ENCODE data around the gene PCDHGB3. TPM values are rescaled to one million over a fixed set of nuclear protein-coding genes. Genes with fewer than 3 reads are reported as not detected.

The PCDHGB3 gene
- total and polyA plus RNA-seq, 4 experiments from 2014 or later, result 0.50 to 0.76 TPM; not detected in 2

DNA sequence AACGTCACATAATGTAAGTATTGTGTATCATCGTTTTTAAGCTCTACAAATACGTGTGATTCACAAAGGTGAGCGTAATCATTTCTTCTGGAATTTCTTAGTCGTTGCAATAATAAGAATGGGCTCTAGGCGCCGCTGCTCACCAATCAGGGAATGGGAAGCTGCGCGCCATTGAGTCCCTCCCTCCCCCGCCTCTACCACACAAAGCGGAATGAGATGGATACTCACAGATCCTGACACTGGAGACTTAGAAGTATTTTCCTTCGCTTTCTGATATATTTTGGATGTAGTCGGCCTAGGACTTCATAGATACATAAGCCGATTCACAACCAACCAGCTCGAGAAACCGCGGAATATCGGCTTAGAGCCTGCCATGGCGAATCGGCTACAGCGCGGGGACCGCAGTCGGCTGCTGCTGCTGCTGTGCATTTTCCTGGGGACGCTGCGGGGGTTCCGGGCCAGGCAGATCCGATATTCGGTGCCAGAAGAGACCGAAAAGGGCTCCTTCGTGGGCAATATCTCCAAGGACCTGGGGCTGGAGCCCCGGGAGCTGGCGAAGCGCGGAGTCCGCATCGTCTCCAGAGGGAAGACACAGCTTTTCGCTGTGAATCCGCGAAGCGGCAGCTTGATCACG is 50.9 kb downstream of the PCDHGB3 start, which contains the start of gene PCDHGA11:
TSS of gene PCDHGA11 (plus strand) at position 197 of the 634 bp plus-strand sequence. CDS start at position 374, 177 bp downstream.
- Histone ChIP-seq H3K36me3 (ENCODE audit: insufficient read depth, low read length) (no peaks in the 10 kb centered on the region), H3K9me3 (ENCODE audit: control insufficient read depth in 1 of 2, low read length in 2 of 2) (peaks cover 0 to 4% of the 10 kb centered on the region in 2 donors), H3K4me3 (ENCODE audit: low read length in 2 of 2) (peak within 1 kb of the TSS; percentile 33 to 42), H3K4me1 (ENCODE audit: insufficient read depth, low read length) (peaks cover 8% of the 10 kb centered on the region), H3K27ac (ENCODE audit: low read depth, low read length) (no peak within 1 kb of the TSS), H3K27me3 (ENCODE audit: insufficient read depth, low read length) (peaks cover 41% of the 10 kb centered on the region)
- H3K4me3 Mint-ChIP-seq, result peak within 1 kb of the TSS; percentile 77 to 83 (median 80)
- H3K36me3 Mint-ChIP-seq, result peaks cover 19 to 25% of the 10 kb centered on the region in 2 donors
- peaks cover 0 to 11% (median 3%) of the 10 kb centered on the region in 4 donors for H3K4me1 Mint-ChIP-seq
- H3K27me3 Mint-ChIP-seq, result peaks cover 52 to 63% of the 10 kb centered on the region in 2 donors
- ChIA-PET POLR2A (ENCODE audit: partially characterized antibody) (interaction anchor here (1.3 kb wide), 1 partner anchor 143 kb away, joined by 4 read pairs; no protein-coding TSS in a partner anchor), CTCF (ENCODE audit: partially characterized antibody) (interaction anchor here (0.7 to 2.3 kb wide), 8 partner anchors 8 to 137 kb away, joined by 3 to 18 read pairs (median 6); partner anchors contain the start of genes PCDHGA10, PCDHGA12 and TAF7)
- intact Hi-C loops (cut with micrococcal nuclease), result no loop called here
- H3K27ac Mint-ChIP-seq, result peak within 1 kb of the TSS in 5 of 7 donors; percentile 10 to 93 (median 84)
- peak in 1 of 5 donors; percentile 31 for DNase-seq
- peaks cover 4 to 70% (median 56%) of the 10 kb centered on the region in 8 donors for H3K9me3 Mint-ChIP-seq

DNA sequence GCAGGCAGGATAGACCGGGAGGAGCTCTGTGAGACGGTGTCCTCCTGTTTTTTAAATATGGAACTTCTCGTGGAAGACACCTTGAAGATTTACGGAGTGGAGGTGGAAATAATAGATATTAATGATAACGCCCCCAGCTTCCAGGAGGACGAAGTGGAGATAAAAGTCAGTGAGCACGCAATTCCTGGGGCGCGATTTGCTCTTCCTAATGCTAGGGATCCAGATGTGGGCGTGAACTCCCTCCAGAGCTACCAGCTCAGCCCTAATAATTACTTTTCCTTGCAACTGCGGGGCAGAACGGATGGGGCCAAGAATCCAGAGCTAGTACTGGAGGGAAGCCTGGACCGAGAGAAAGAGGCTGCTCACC is 51.4 kb downstream of the PCDHGB3 start:
- ChIA-PET CTCF (ENCODE audit: partially characterized antibody) (interaction anchor here (0.7 to 2.3 kb wide), 8 partner anchors 9 to 136 kb away, joined by 3 to 18 read pairs (median 6); partner anchors contain the start of genes PCDHGA10, PCDHGA12 and TAF7), POLR2A (ENCODE audit: partially characterized antibody) (interaction anchor here (1.3 kb wide), 1 partner anchor 143 kb away, joined by 4 read pairs; no protein-coding TSS in a partner anchor)
- Mint-ChIP-seq H3K27me3 (peaks cover 53 to 63% of the 10 kb centered on the region in 2 donors), H3K4me3 (peak overlapping the region in 7 of 8 donors; percentile 46 to 83 (median 79)), H3K27ac (peak overlapping the region in 4 of 7 donors; percentile 37 to 84 (median 78)), H3K9me3 (peaks cover 4 to 70% (median 56%) of the 10 kb centered on the region in 8 donors), H3K4me1 (peaks cover 0 to 11% (median 3%) of the 10 kb centered on the region in 4 donors), H3K36me3 (peaks cover 19 to 25% of the 10 kb centered on the region in 2 donors)
- no peak for DNase-seq
- Histone ChIP-seq H3K27me3 (ENCODE audit: insufficient read depth, low read length) (peaks cover 36% of the 10 kb centered on the region), H3K27ac (ENCODE audit: low read depth, low read length) (no peak overlapping the region), H3K4me1 (ENCODE audit: insufficient read depth, low read length) (peaks cover 8% of the 10 kb centered on the region), H3K9me3 (ENCODE audit: control insufficient read depth in 1 of 2, low read length in 2 of 2) (peaks cover 0 to 4% of the 10 kb centered on the region in 2 donors), H3K36me3 (ENCODE audit: insufficient read depth, low read length) (no peaks in the 10 kb centered on the region), H3K4me3 (ENCODE audit: low read length in 2 of 2) (peak overlapping the region in 1 of 2 donors; percentile 33)
- intact Hi-C loops (cut with micrococcal nuclease), result no loop called here

Other genes starting within 250 kb of the PCDHGB3 start
Only the 30 nearest of the 37 such genes appear.
- gene PCDHB9, start 183.1 kb upstream of the PCDHGB3 start, total RNA-seq, result under 1 TPM; 0.44 TPM
- under 1 TPM in 1 of 2 donors, not detected in 1; 0.62 TPM for gene PCDHB9, start 183.1 kb upstream of the PCDHGB3 start, polyA plus RNA-seq
- gene PCDHB10, start 177.9 kb upstream of the PCDHGB3 start, total RNA-seq, result under 1 TPM in 1 of 2 experiments, not detected in 1; 0.15 TPM
- gene PCDHB10, start 177.9 kb upstream of the PCDHGB3 start, polyA plus RNA-seq, result not detected
- not detected for gene PCDHB11, start 170.6 kb upstream of the PCDHGB3 start, total RNA-seq
- gene PCDHB11, start 170.6 kb upstream of the PCDHGB3 start, polyA plus RNA-seq, result not detected
- gene PCDHB12, start 161.5 kb upstream of the PCDHGB3 start, total RNA-seq, result not detected
- not detected for gene PCDHB12, start 161.5 kb upstream of the PCDHGB3 start, polyA plus RNA-seq
- under 1 TPM; 0.09 to 0.11 TPM for gene PCDHB13, start 156.3 kb upstream of the PCDHGB3 start, total RNA-seq
- gene PCDHB13, start 156.3 kb upstream of the PCDHGB3 start, polyA plus RNA-seq, result not detected
- under 1 TPM; 0.14 to 0.15 TPM for gene PCDHB14, start 146.9 kb upstream of the PCDHGB3 start, total RNA-seq
- not detected for gene PCDHB14, start 146.9 kb upstream of the PCDHGB3 start, polyA plus RNA-seq
- under 1 TPM; 0.17 to 0.53 TPM for gene PCDHB15, start 124.8 kb upstream of the PCDHGB3 start, total RNA-seq
- not detected for gene PCDHB15, start 124.8 kb upstream of the PCDHGB3 start, polyA plus RNA-seq
- under 1 TPM; 0.38 to 0.91 TPM for gene SLC25A2, start 66.2 kb upstream of the PCDHGB3 start, total RNA-seq
- not detected for gene SLC25A2, start 66.2 kb upstream of the PCDHGB3 start, polyA plus RNA-seq
- 100 to 1,000 TPM; 109 to 119 TPM for gene TAF7, start 49.5 kb upstream of the PCDHGB3 start, total RNA-seq
- 100 to 1,000 TPM; 165 to 216 TPM for gene TAF7, start 49.5 kb upstream of the PCDHGB3 start, polyA plus RNA-seq
- gene PCDHGA1, start 39.7 kb upstream of the PCDHGB3 start, total RNA-seq, result under 1 TPM; 0.58 to 0.78 TPM
- not detected for gene PCDHGA1, start 39.7 kb upstream of the PCDHGB3 start, polyA plus RNA-seq
- under 1 TPM; 0.19 to 0.23 TPM for gene PCDHGA2, start 31.5 kb upstream of the PCDHGB3 start, total RNA-seq
- gene PCDHGA2, start 31.5 kb upstream of the PCDHGB3 start, polyA plus RNA-seq, result not detected
- gene PCDHGA3, start 26.4 kb upstream of the PCDHGB3 start, total RNA-seq, result under 1 TPM; 0.17 to 0.26 TPM
- gene PCDHGA3, start 26.4 kb upstream of the PCDHGB3 start, polyA plus RNA-seq, result under 1 TPM in 1 of 2 donors, not detected in 1; 0.23 TPM
- under 1 TPM; 0.17 to 0.26 TPM for gene PCDHGB1, start 20.1 kb upstream of the PCDHGB3 start, total RNA-seq
- not detected for gene PCDHGB1, start 20.1 kb upstream of the PCDHGB3 start, polyA plus RNA-seq
- gene PCDHGA4, start 15.2 kb upstream of the PCDHGB3 start, total RNA-seq, result under 1 TPM in 1 of 2 experiments, not detected in 1; 0.47 TPM
- not detected for gene PCDHGA4, start 15.2 kb upstream of the PCDHGB3 start, polyA plus RNA-seq
- under 1 TPM; 0.55 to 0.64 TPM for gene PCDHGB2, start 10.2 kb upstream of the PCDHGB3 start, total RNA-seq
- gene PCDHGB2, start 10.2 kb upstream of the PCDHGB3 start, polyA plus RNA-seq, result not detected
- under 1 TPM; 0.28 to 0.44 TPM for gene PCDHGA5, start 6.1 kb upstream of the PCDHGB3 start, total RNA-seq
- gene PCDHGA5, start 6.1 kb upstream of the PCDHGB3 start, polyA plus RNA-seq, result not detected
- gene PCDHGA6, start 3.6 kb downstream of the PCDHGB3 start, total RNA-seq, result under 1 TPM; 0.50 to 0.76 TPM
- under 1 TPM in 1 of 2 donors, not detected in 1; 0.03 TPM for gene PCDHGA6, start 3.6 kb downstream of the PCDHGB3 start, polyA plus RNA-seq
- under 1 TPM; 0.26 to 0.44 TPM for gene PCDHGA7, start 12.5 kb downstream of the PCDHGB3 start, total RNA-seq
- not detected for gene PCDHGA7, start 12.5 kb downstream of the PCDHGB3 start, polyA plus RNA-seq
- under 1 TPM; 0.19 to 0.23 TPM for gene PCDHGB4, start 17.5 kb downstream of the PCDHGB3 start, total RNA-seq
- under 1 TPM in 1 of 2 donors, not detected in 1; 0.13 TPM for gene PCDHGB4, start 17.5 kb downstream of the PCDHGB3 start, polyA plus RNA-seq
- under 1 TPM in 1 of 2 experiments, not detected in 1; 0.17 TPM for gene PCDHGA8, start 22.4 kb downstream of the PCDHGB3 start, total RNA-seq
- gene PCDHGA8, start 22.4 kb downstream of the PCDHGB3 start, polyA plus RNA-seq, result not detected
- under 1 TPM; 0.42 to 0.49 TPM for gene PCDHGB5, start 27.7 kb downstream of the PCDHGB3 start, total RNA-seq
- under 1 TPM in 1 of 2 donors, not detected in 1; 0.39 TPM for gene PCDHGB5, start 27.7 kb downstream of the PCDHGB3 start, polyA plus RNA-seq
- under 1 TPM; 0.17 to 0.25 TPM for gene PCDHGA9, start 32.5 kb downstream of the PCDHGB3 start, total RNA-seq
- gene PCDHGA9, start 32.5 kb downstream of the PCDHGB3 start, polyA plus RNA-seq, result under 1 TPM in 1 of 2 donors, not detected in 1; 0.09 TPM
- gene PCDHGB6, start 37.8 kb downstream of the PCDHGB3 start, total RNA-seq, result under 1 TPM; 0.22 to 0.26 TPM
- gene PCDHGB6, start 37.8 kb downstream of the PCDHGB3 start, polyA plus RNA-seq, result under 1 TPM in 1 of 2 donors, not detected in 1; 0.11 TPM
- under 1 TPM; 0.25 to 0.35 TPM for gene PCDHGA10, start 42.7 kb downstream of the PCDHGB3 start, total RNA-seq
- gene PCDHGA10, start 42.7 kb downstream of the PCDHGB3 start, polyA plus RNA-seq, result not detected
- under 1 TPM; 0.32 to 0.33 TPM for gene PCDHGB7, start 47.4 kb downstream of the PCDHGB3 start, total RNA-seq
- gene PCDHGB7, start 47.4 kb downstream of the PCDHGB3 start, polyA plus RNA-seq, result under 1 TPM in 1 of 2 donors, not detected in 1; 0.03 TPM
- under 1 TPM; 0.20 to 0.36 TPM for gene PCDHGA11, start 50.8 kb downstream of the PCDHGB3 start, total RNA-seq
- not detected for gene PCDHGA11, start 50.8 kb downstream of the PCDHGB3 start, polyA plus RNA-seq
- under 1 TPM; 0.11 to 0.17 TPM for gene PCDHGA12, start 60.3 kb downstream of the PCDHGB3 start, total RNA-seq
- not detected for gene PCDHGA12, start 60.3 kb downstream of the PCDHGB3 start, polyA plus RNA-seq
- gene PCDHGC3, start 105.7 kb downstream of the PCDHGB3 start, total RNA-seq, result under 1 TPM in 1 of 2 experiments, not detected in 1; 0.17 TPM
- gene PCDHGC3, start 105.7 kb downstream of the PCDHGB3 start, polyA plus RNA-seq, result under 1 TPM in 1 of 2 donors, not detected in 1; 0.14 TPM
- not detected for gene PCDHGC4, start 114.8 kb downstream of the PCDHGB3 start, total RNA-seq
- gene PCDHGC4, start 114.8 kb downstream of the PCDHGB3 start, polyA plus RNA-seq, result under 1 TPM in 1 of 2 donors, not detected in 1; 0.11 TPM
- not detected for gene PCDHGC5, start 118.8 kb downstream of the PCDHGB3 start, total RNA-seq
- gene PCDHGC5, start 118.8 kb downstream of the PCDHGB3 start, polyA plus RNA-seq, result not detected

All from CD4-positive, alpha-beta memory T cell (primary cell).